Right lobe of liver (tissue), 4 donors: ENCODE measurements around the gene PDXP.

Experiments used
- POLR2A ChIP-seq: fragments of 450-650 bp; IDR thresholded peaks from one replicate; pipeline ENCODE4 v1.6.1; 2017; ENCODE audit warnings: antibody characterized with exemption, mild to moderate bottlenecking
- TF ChIP-seq, protein P1 (sequence below), 4 donors: fragments of 200-600 bp in 3 of 4; fragments of 450-650 bp in 1 of 4; IDR thresholded peaks; one replicate each; pipeline versions ENCODE4 v1.5.1 to v1.8.0; 2016 to 2022; ENCODE audit warnings: antibody characterized with exemption in 4 of 4, mild to moderate bottlenecking in 2 of 4
- donor health status: DM: no; HTN: no; CAD: no.
- donor health status: DM: no; HTN: no; CAD: no.
- donor health status: DM: no; HTN: yes; CAD: no.

DNA sequence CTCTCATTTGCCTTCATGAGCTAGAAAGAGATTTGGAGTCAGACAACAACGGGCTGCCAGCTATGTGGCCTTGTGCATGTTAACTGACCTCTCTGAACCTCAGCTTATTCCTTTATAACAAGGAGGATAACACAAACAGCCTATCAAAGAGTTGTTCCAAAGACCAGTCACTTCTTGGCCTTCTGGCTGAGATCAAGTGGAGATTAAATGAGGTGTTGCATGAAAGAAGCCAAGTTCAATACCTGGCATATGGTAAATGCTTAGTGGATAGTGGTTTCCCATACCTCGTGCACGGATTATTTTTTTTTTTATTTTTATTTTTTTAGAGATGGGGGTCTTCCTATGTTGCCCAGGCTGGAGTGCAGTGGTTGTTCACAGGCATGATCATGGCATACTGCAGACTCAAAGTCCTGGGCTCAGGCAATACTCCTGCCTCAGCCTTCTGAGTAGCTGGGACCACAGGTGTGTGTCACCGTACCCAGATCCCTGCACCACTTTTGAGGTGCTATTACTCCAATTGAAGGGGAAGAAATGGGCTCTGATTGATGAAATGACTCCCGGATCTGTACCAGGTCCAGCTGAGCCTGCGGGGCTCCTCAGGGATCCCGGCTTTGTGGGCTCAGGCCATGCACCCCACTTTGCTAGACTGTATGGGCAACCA lies 21.8 kb downstream of the PDXP start:
- TF ChIP-seq, protein P1, sequence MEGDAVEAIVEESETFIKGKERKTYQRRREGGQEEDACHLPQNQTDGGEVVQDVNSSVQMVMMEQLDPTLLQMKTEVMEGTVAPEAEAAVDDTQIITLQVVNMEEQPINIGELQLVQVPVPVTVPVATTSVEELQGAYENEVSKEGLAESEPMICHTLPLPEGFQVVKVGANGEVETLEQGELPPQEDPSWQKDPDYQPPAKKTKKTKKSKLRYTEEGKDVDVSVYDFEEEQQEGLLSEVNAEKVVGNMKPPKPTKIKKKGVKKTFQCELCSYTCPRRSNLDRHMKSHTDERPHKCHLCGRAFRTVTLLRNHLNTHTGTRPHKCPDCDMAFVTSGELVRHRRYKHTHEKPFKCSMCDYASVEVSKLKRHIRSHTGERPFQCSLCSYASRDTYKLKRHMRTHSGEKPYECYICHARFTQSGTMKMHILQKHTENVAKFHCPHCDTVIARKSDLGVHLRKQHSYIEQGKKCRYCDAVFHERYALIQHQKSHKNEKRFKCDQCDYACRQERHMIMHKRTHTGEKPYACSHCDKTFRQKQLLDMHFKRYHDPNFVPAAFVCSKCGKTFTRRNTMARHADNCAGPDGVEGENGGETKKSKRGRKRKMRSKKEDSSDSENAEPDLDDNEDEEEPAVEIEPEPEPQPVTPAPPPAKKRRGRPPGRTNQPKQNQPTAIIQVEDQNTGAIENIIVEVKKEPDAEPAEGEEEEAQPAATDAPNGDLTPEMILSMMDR (IDR thresholded peaks at IDR 0.05) = no peak
- TF ChIP-seq POLR2A = no peak
